Measurements from ENCODE around the gene ITGA8.
"Not testable (repeated sequence)": the region's sequence is repeated elsewhere in the genome, so short reads cannot be mapped to it uniquely, and the experiment has no call there.

ITGA8 gene

GRCh38 chr10:15672469-15672868, 47.3 kb downstream of the ITGA8 start:
- DNase-seq = no peak

- no peak for DNase-seq
Observed at GRCh38 chr10:15670880-15671279, 48.8 kb downstream of the ITGA8 start.

- DNase-seq = no peak
Observed at GRCh38 chr10:15661574-15661973, 58.1 kb downstream of the ITGA8 start.

GRCh38 chr10:15660990-15661389, 58.7 kb downstream of the ITGA8 start:
- no peak for DNase-seq

- DNase-seq = no peak
Observed at GRCh38 chr10:15658069-15658702, 61.5 kb downstream of the ITGA8 start.

GRCh38 chr10:15652757-15653156, 67.0 kb downstream of the ITGA8 start:
- no peak for DNase-seq

- no peak for DNase-seq
Observed at GRCh38 chr10:15652117-15652516, 67.6 kb downstream of the ITGA8 start.

- no peak for DNase-seq
Observed at GRCh38 chr10:15651175-15651574, 68.5 kb downstream of the ITGA8 start.

- no peak for DNase-seq
Observed at GRCh38 chr10:15642095-15642494, 77.6 kb downstream of the ITGA8 start.

GRCh38 chr10:15640536-15641085, 79.1 kb downstream of the ITGA8 start:
- no peak for DNase-seq

- no peak for DNase-seq
Observed at GRCh38 chr10:15636446-15636845, 83.3 kb downstream of the ITGA8 start.

GRCh38 chr10:15632456-15633091, 87.1 kb downstream of the ITGA8 start:
- no peak for DNase-seq

GRCh38 chr10:15631205-15631604, 88.5 kb downstream of the ITGA8 start:
- DNase-seq = not testable (repeated sequence)

GRCh38 chr10:15630353-15630752, 89.4 kb downstream of the ITGA8 start:
- DNase-seq = no peak

GRCh38 chr10:15627617-15628196, 92.0 kb downstream of the ITGA8 start:
- DNase-seq = no peak

- no peak for DNase-seq
Observed at GRCh38 chr10:15626937-15627336, 92.8 kb downstream of the ITGA8 start.

GRCh38 chr10:15625261-15625660, 94.5 kb downstream of the ITGA8 start:
- DNase-seq = no peak

- DNase-seq = no peak
Observed at GRCh38 chr10:15624401-15625196, 95.1 kb downstream of the ITGA8 start.

- DNase-seq = no peak
Observed at GRCh38 chr10:15620836-15621515, 98.7 kb downstream of the ITGA8 start.

- no peak for DNase-seq
Observed at GRCh38 chr10:15620337-15620736, 99.4 kb downstream of the ITGA8 start.

GRCh38 chr10:15609246-15609645, 110.5 kb downstream of the ITGA8 start:
- DNase-seq = no peak

- DNase-seq = no peak
Observed at GRCh38 chr10:15606377-15606776, 113.3 kb downstream of the ITGA8 start.

All from stimulated activated CD4-positive, alpha-beta T cell treated with anti-CD3 and anti-CD28 coated beads, Interleukin-1b, Interleukin-23, amount 100 ng/mL, for 48 hours (primary cell).